ENCODE measurements around the gene MYO1E.
A peak's percentile ranks its signal among the peaks of the same experiment; 100 is the strongest.

The MYO1E gene

DNA sequence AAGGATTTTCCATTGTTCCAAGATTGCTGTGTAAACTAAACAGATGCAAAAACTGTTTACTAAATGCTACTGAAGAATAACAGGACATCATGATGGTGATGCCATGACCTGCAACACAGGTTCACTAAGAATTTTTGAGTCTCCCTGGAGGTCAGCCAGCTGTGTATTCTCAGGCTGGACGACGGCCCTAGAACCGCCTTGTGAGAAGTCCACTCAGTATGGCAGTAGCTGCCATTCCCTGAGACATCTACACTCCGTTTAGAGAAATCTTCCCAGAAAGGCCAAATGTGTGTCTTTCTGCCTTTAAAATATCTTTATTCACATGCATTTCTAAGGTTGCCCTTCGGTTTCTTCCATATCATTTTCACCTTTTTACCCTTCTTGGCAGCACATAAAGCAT, 63.3 kb downstream of the MYO1E start:
- Histone ChIP-seq H3K9ac (ENCODE audit: low read depth, low read length) (no peak overlapping the region), H3K36me3 (ENCODE audit: insufficient read depth, low read length) (no peaks in the 10 kb centered on the region), H3K9me3 (replicated peaks; ENCODE audit: low read length) (no peaks in the 10 kb centered on the region), H3K27me3 (ENCODE audit: control insufficient read depth, insufficient read depth, low read length) (no peaks in the 10 kb centered on the region), H3K4me3 (ENCODE audit: low read length) (no peak overlapping the region), H3K4me2 (ENCODE audit: low read length) (no peak overlapping the region), H3K4me1 (ENCODE audit: control insufficient read depth, insufficient read depth, low read length) (peaks cover 46% of the 10 kb centered on the region)

GRCh38 chr15:59307165-59307537, 65.5 kb downstream of the MYO1E start:
- H3K4me3 ChIP-seq (ENCODE audit: low read length), result peak overlapping the region; percentile 35
- no peaks in the 10 kb centered on the region for H3K36me3 ChIP-seq (ENCODE audit: insufficient read depth, low read length)
- H3K27me3 ChIP-seq (ENCODE audit: control insufficient read depth, insufficient read depth, low read length), result no peaks in the 10 kb centered on the region
- H3K9ac ChIP-seq (ENCODE audit: low read depth, low read length), result peak overlapping the region; percentile 67
- H3K9me3 ChIP-seq (replicated peaks; ENCODE audit: low read length), result no peaks in the 10 kb centered on the region
- peak overlapping the region; percentile 74 for H3K4me2 ChIP-seq (ENCODE audit: low read length)
- H3K4me1 ChIP-seq (ENCODE audit: control insufficient read depth, insufficient read depth, low read length), result peaks cover 42% of the 10 kb centered on the region

DNA sequence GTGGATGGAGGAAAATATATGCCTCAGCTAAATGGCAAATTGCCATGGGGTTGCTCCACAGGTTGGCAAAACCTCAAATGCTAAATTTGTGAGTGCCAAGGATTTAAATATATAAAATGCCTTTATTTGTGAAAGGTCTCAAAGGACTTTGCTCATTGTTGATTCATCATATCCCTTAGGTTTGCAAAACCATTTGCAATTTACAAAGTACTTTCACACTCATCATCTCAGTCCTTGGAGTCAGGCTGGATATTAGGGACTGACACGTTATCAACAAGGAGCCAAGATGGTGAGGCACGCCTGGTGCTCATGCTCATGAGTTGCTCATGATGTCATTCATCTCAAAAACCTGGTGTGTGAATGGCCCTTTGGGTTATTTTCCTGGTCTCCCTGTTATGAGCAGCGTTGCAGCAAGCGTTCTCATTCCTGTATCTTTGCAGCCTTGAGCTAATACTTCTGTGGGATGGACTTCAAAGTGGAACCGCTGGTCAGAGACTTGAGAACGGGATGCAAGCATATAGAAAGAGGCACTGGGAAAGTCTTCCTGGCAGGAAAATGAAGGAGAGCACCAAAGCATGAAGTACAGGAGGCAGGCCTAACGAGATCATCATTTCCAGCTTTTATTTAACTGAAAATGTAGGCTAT, 66.0 kb downstream of the MYO1E start:
- peak overlapping the region; percentile 74 for H3K4me2 ChIP-seq (ENCODE audit: low read length)
- no peaks in the 10 kb centered on the region for H3K36me3 ChIP-seq (ENCODE audit: insufficient read depth, low read length)
- peak overlapping the region; percentile 35 for H3K4me3 ChIP-seq (ENCODE audit: low read length)
- H3K9me3 ChIP-seq (replicated peaks; ENCODE audit: low read length), result no peaks in the 10 kb centered on the region
- H3K9ac ChIP-seq (ENCODE audit: low read depth, low read length), result peak overlapping the region; percentile 67
- peaks cover 42% of the 10 kb centered on the region for H3K4me1 ChIP-seq (ENCODE audit: control insufficient read depth, insufficient read depth, low read length)
- H3K27me3 ChIP-seq (ENCODE audit: control insufficient read depth, insufficient read depth, low read length), result no peaks in the 10 kb centered on the region

DNA sequence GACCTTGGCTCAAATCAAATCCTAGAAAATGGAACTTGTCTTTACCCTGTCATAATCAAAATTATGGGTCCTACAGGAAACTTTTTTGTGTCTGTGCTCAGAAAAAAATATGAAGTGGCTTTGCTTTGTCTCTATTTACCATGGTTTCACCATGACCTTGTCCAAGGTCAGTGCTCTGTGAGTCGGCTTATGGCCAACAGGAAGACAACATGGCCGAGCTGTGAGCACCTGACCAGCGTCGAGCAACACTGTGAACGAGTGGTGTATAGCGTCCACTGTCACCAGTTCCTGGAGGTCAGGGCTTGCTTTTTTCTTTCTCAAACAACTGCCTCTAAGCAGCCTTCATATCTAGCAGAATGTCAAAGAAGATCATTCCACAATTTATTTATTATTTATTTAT, 67.9 kb downstream of the MYO1E start:
- H3K4me2 ChIP-seq (ENCODE audit: low read length), result peak overlapping the region; percentile 18
- H3K36me3 ChIP-seq (ENCODE audit: insufficient read depth, low read length), result no peaks in the 10 kb centered on the region
- H3K27me3 ChIP-seq (ENCODE audit: control insufficient read depth, insufficient read depth, low read length), result no peaks in the 10 kb centered on the region
- H3K9me3 ChIP-seq (replicated peaks; ENCODE audit: low read length), result no peaks in the 10 kb centered on the region
- H3K4me1 ChIP-seq (ENCODE audit: control insufficient read depth, insufficient read depth, low read length), result peaks cover 58% of the 10 kb centered on the region
- peak overlapping the region; percentile 64 for H3K9ac ChIP-seq (ENCODE audit: low read depth, low read length)
- no peak overlapping the region for H3K4me3 ChIP-seq (ENCODE audit: low read length)

DNA sequence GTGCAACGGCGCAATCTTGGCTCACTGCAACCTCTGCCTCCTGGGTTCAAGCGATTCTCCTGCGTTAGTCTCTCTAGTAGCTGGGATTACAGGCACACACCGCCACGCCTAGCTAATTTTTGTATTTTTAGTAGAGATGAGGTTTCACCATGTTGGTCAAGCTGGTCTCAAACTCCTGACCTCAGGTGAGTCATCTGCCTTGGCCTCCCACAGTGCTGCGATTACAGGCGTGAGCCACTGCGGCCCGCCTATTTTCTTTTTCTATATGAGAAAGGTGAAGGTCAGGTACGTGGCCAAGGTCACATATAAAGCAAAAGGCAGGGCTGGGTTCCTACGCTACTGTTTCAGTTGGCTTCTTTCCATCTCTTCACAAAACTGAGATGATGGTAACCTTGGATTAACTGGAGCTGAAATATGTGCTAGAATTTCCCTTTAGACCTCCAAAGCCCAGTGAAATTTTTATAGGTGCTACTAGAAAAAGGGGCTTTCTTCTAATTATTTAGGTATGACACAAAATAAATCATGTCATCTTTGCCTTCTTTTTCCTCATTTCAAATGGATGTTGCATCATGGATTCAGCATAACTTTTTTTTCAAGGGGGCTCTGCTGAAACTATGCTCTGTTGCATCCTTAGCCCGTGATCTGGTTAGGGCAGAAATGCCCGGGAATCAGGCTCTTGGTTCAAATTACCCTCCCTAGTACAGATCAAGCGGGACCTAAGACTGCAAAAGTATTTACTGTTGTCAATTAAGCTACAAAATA, 68.5 kb downstream of the MYO1E start:
- Histone ChIP-seq H3K27me3 (ENCODE audit: control insufficient read depth, insufficient read depth, low read length) (no peaks in the 10 kb centered on the region), H3K4me3 (ENCODE audit: low read length) (no peak overlapping the region), H3K36me3 (ENCODE audit: insufficient read depth, low read length) (no peaks in the 10 kb centered on the region), H3K9ac (ENCODE audit: low read depth, low read length) (no peak overlapping the region), H3K4me1 (ENCODE audit: control insufficient read depth, insufficient read depth, low read length) (peaks cover 64% of the 10 kb centered on the region), H3K4me2 (ENCODE audit: low read length) (no peak overlapping the region), H3K9me3 (replicated peaks; ENCODE audit: low read length) (no peaks in the 10 kb centered on the region)

DNA sequence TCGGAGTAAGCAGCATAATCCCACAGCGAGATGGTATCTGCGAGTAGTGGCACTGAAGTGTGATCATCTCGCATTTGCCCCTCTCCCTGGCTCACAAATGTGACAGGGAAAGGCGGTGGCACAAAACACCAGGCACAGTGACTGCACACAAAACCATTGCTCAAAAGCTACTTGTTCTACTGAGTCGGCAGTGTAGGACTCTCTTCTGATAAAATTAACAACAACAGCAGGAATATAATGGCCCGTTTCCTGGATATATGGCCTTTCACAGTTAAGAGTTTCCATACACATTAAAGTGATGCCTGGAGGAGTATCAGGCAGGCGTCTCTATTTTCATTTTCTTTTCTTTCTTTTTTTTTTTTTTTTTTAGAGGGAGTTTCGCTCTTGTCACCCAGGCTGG, 69.0 kb downstream of the MYO1E start:
- Histone ChIP-seq H3K36me3 (ENCODE audit: insufficient read depth, low read length) (no peaks in the 10 kb centered on the region), H3K4me3 (ENCODE audit: low read length) (no peak overlapping the region), H3K9ac (ENCODE audit: low read depth, low read length) (no peak overlapping the region), H3K9me3 (replicated peaks; ENCODE audit: low read length) (no peaks in the 10 kb centered on the region), H3K4me1 (ENCODE audit: control insufficient read depth, insufficient read depth, low read length) (peaks cover 70% of the 10 kb centered on the region), H3K27me3 (ENCODE audit: control insufficient read depth, insufficient read depth, low read length) (no peaks in the 10 kb centered on the region), H3K4me2 (ENCODE audit: low read length) (no peak overlapping the region)

DNA sequence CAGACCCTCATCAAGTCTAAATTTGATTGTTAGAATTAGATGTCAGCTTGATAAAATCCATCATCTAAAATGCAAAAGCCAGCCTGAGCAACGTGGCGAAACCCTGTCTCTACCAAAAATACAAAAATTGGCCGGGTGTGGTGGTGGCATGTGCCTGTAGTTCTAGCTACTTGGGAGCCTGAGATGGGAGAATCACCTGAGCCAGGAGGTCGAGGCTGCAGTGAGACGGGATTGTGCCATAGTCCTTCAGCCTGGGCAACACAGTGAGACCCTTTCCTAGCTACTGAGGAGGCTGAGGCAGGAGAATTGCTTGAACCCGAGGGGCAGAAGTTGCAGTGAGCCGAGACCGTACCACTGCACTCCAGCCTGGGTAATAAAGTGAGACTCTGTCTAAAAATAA, 69.5 kb downstream of the MYO1E start:
- Histone ChIP-seq H3K9me3 (replicated peaks; ENCODE audit: low read length) (no peaks in the 10 kb centered on the region), H3K27me3 (ENCODE audit: control insufficient read depth, insufficient read depth, low read length) (no peaks in the 10 kb centered on the region), H3K4me3 (ENCODE audit: low read length) (no peak overlapping the region), H3K36me3 (ENCODE audit: insufficient read depth, low read length) (no peaks in the 10 kb centered on the region), H3K9ac (ENCODE audit: low read depth, low read length) (no peak overlapping the region), H3K4me1 (ENCODE audit: control insufficient read depth, insufficient read depth, low read length) (peaks cover 75% of the 10 kb centered on the region), H3K4me2 (ENCODE audit: low read length) (no peak overlapping the region)

- Histone ChIP-seq H3K4me3 (ENCODE audit: low read length) (no peak overlapping the region), H3K4me1 (ENCODE audit: control insufficient read depth, insufficient read depth, low read length) (peaks cover 72% of the 10 kb centered on the region), H3K9ac (ENCODE audit: low read depth, low read length) (peak overlapping the region; percentile 3), H3K4me2 (ENCODE audit: low read length) (no peak overlapping the region), H3K27me3 (ENCODE audit: control insufficient read depth, insufficient read depth, low read length) (no peaks in the 10 kb centered on the region), H3K9me3 (replicated peaks; ENCODE audit: low read length) (no peaks in the 10 kb centered on the region), H3K36me3 (ENCODE audit: insufficient read depth, low read length) (no peaks in the 10 kb centered on the region)
These were observed 71.1 kb downstream of the MYO1E start for GRCh38 chr15:59301527-59301926.

DNA sequence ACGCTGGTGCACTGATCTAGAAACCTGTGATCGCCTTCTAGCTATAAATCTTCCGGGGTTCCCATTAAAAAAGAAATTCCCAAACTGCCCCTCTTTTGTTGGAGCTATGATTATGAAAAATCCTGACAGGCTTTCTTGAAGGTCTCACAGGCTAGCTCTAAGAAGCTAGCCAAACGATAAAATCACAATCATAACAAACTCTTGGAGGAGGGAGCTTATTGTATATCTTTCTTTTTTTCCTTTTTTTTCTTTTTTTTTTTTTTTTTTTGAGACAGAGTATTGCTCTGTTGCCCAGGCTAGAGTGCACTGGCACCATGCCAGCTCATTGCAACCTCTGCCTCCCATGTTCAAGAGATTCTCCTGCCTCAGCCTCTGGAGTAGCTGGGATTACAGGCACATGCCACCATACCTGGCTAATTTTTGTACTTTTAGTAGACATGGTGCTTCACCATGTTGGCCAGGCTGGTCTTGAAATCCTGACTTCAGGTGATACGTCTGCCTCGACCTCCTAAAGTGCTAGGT, 72.0 kb downstream of the MYO1E start:
- peak overlapping the region; percentile 10 for H3K4me3 ChIP-seq (ENCODE audit: low read length)
- H3K9me3 ChIP-seq (replicated peaks; ENCODE audit: low read length), result no peaks in the 10 kb centered on the region
- peaks cover 71% of the 10 kb centered on the region for H3K4me1 ChIP-seq (ENCODE audit: control insufficient read depth, insufficient read depth, low read length)
- peak overlapping the region; percentile 70 for H3K4me2 ChIP-seq (ENCODE audit: low read length)
- H3K36me3 ChIP-seq (ENCODE audit: insufficient read depth, low read length), result no peaks in the 10 kb centered on the region
- H3K27me3 ChIP-seq (ENCODE audit: control insufficient read depth, insufficient read depth, low read length), result no peaks in the 10 kb centered on the region
- peak overlapping the region; percentile 72 for H3K9ac ChIP-seq (ENCODE audit: low read depth, low read length)

- Histone ChIP-seq H3K9me3 (replicated peaks; ENCODE audit: low read length) (no peaks in the 10 kb centered on the region), H3K27me3 (ENCODE audit: control insufficient read depth, insufficient read depth, low read length) (no peaks in the 10 kb centered on the region), H3K4me2 (ENCODE audit: low read length) (peak overlapping the region; percentile 81), H3K9ac (ENCODE audit: low read depth, low read length) (peak overlapping the region; percentile 74), H3K4me1 (ENCODE audit: control insufficient read depth, insufficient read depth, low read length) (peaks cover 71% of the 10 kb centered on the region), H3K36me3 (ENCODE audit: insufficient read depth, low read length) (no peaks in the 10 kb centered on the region), H3K4me3 (ENCODE audit: low read length) (peak overlapping the region; percentile 53)
These were observed 72.6 kb downstream of the MYO1E start for GRCh38 chr15:59299929-59300617.

DNA sequence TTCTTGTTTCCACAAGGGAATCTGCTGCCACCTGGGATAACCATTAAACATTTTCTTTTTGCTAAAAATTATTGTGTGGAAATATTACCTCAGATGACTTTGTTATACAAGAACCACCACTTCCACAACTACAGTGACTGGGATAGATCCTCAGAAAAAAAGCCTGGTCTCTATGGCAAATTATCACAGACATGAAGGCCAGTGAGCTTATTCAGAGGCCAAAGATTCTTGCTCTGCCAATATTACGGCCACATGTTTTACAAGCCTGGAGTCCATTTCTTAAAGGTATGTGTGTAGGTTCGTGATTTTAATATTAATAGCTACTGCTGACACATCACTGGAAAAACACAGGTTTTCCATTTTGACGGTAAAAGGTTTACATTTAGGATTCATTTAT, 73.8 kb downstream of the MYO1E start:
- H3K4me2 ChIP-seq (ENCODE audit: low read length), result no peak overlapping the region
- peak overlapping the region; percentile 74 for H3K9ac ChIP-seq (ENCODE audit: low read depth, low read length)
- no peaks in the 10 kb centered on the region for H3K36me3 ChIP-seq (ENCODE audit: insufficient read depth, low read length)
- peaks cover 69% of the 10 kb centered on the region for H3K4me1 ChIP-seq (ENCODE audit: control insufficient read depth, insufficient read depth, low read length)
- no peaks in the 10 kb centered on the region for H3K9me3 ChIP-seq (replicated peaks; ENCODE audit: low read length)
- no peaks in the 10 kb centered on the region for H3K27me3 ChIP-seq (ENCODE audit: control insufficient read depth, insufficient read depth, low read length)
- H3K4me3 ChIP-seq (ENCODE audit: low read length), result no peak overlapping the region

Data from skeletal muscle satellite cell (primary cell).